DOHH2 (cell line): ENCODE measurements around the gene RCAN2.

Source experiments
- H3F3A ChIP-seq: fragments of 200-600 bp; sonication (generic), shearing (Covaris generic); 2 replicates; pipeline ENCODE4 v1.6.0; 2016; ENCODE audit warnings: antibody characterized with exemption, mild to moderate bottlenecking; ENCODE audit not compliant: control insufficient read depth, insufficient read depth
- H3K27ac ChIP-seq: fragments of 200-600 bp; sonication (generic); 2 replicates; pipeline ENCODE4 v1.5.1; 2014; ENCODE audit warnings: low read depth, mild to moderate bottlenecking, low read length, moderate library complexity
- H3K27me3 ChIP-seq: fragments of 200-600 bp; sonication (generic); 2 replicates; pipeline ENCODE4 v1.6.1; 2014; ENCODE audit warnings: mild to moderate bottlenecking, low read length, mixed read lengths; ENCODE audit not compliant: control insufficient read depth
- H3K36me3 ChIP-seq: fragments of 200-600 bp; sonication (generic); 2 replicates; pipeline ENCODE4 v1.6.1; 2014; ENCODE audit warnings: mild to moderate bottlenecking, low read length, moderate library complexity, mixed read lengths; ENCODE audit not compliant: control insufficient read depth
- H3K4me1 ChIP-seq: fragments of 200-600 bp; sonication (generic); 2 replicates; pipeline ENCODE4 v1.6.1; 2014; ENCODE audit warnings: mild to moderate bottlenecking, low read length, mixed read lengths; ENCODE audit not compliant: control insufficient read depth
- H3K4me2 ChIP-seq: fragments of 200-600 bp; sonication (generic); 2 replicates; pipeline ENCODE4 v1.6.0; 2014; ENCODE audit warnings: mild to moderate bottlenecking, low read length, moderate library complexity
- H3K4me3 ChIP-seq: fragments of 200-600 bp; sonication (generic); 2 replicates; pipeline ENCODE4 v1.5.1; 2014; ENCODE audit warnings: mild to moderate bottlenecking, low read length, mixed read lengths
- H3K79me2 ChIP-seq: fragments of 200-600 bp; sonication (generic); 2 replicates; pipeline ENCODE4 v1.6.1; 2014; ENCODE audit warnings: mild to moderate bottlenecking, low read length, mixed read lengths; ENCODE audit not compliant: control insufficient read depth
- H3K9me2 ChIP-seq: fragments of 200-600 bp; sonication (generic); replicated peaks from 2 replicates; pipeline ENCODE4 v1.6.1; 2014; ENCODE audit warnings: mild to moderate bottlenecking, low read length, mixed read lengths; ENCODE audit not compliant: control insufficient read depth
- H3K9me3 ChIP-seq: fragments of 200-600 bp; sonication (generic); 2 replicates; pipeline ENCODE4 v1.6.1; 2014; ENCODE audit warnings: antibody characterized with exemption, low read length, mixed read lengths; ENCODE audit not compliant: control insufficient read depth, insufficient read depth
- H4K20me1 ChIP-seq: fragments of 200-600 bp; sonication (generic); 2 replicates; pipeline ENCODE4 v1.6.0; 2014; ENCODE audit warnings: low read depth, mild to moderate bottlenecking, antibody characterized with exemption, low read length, moderate library complexity; ENCODE audit not compliant: control insufficient read depth, insufficient read depth
- CTCF ChIP-seq: fragments of 200-600 bp; sonication (generic); IDR thresholded peaks from one replicate; pipeline ENCODE4 v1.5.1; 2014; ENCODE audit warnings: antibody characterized with exemption, mild to moderate bottlenecking, low read depth, low read length; ENCODE audit not compliant: poor library complexity, severe bottlenecking
- EZH2phosphoT487 ChIP-seq: fragments of 200-600 bp; sonication (generic); IDR thresholded peaks from 2 replicates; pipeline ENCODE4 v1.6.1; 2017; ENCODE audit warnings: borderline replicate concordance, mild to moderate bottlenecking, antibody characterized with exemption, low read length, moderate library complexity, mixed read lengths

The RCAN2 gene

GRCh38 chr6:46395530-46395929 lies 95.7 kb downstream of the RCAN2 start:
- Histone ChIP-seq H4K20me1 (no peaks in the 10 kb centered on the region), H3K9me2 (no peaks in the 10 kb centered on the region), H3F3A (no peaks in the 10 kb centered on the region), H3K27me3 (no peaks in the 10 kb centered on the region), H3K4me1 (no peaks in the 10 kb centered on the region), H3K27ac (no peak overlapping the region), H3K9me3 (no peaks in the 10 kb centered on the region), H3K4me2 (no peak overlapping the region), H3K79me2 (no peaks in the 10 kb centered on the region), H3K4me3 (no peak overlapping the region), H3K36me3 (no peaks in the 10 kb centered on the region)
- no peak for TF ChIP-seq CTCF
- no peak for TF ChIP-seq EZH2phosphoT487

- no peaks in the 10 kb centered on the region for H3K4me1 ChIP-seq
- no peaks in the 10 kb centered on the region for H3K9me3 ChIP-seq
- no peak for TF ChIP-seq EZH2phosphoT487
- no peak for TF ChIP-seq CTCF
- no peak overlapping the region for H3K27ac ChIP-seq
- H3K27me3 ChIP-seq, result no peaks in the 10 kb centered on the region
- H3K4me3 ChIP-seq, result no peak overlapping the region
- H3K79me2 ChIP-seq, result no peaks in the 10 kb centered on the region
- H3K4me2 ChIP-seq, result no peak overlapping the region
- H3K9me2 ChIP-seq, result no peaks in the 10 kb centered on the region
- H3K36me3 ChIP-seq, result no peaks in the 10 kb centered on the region
- H3F3A ChIP-seq, result no peaks in the 10 kb centered on the region
- no peaks in the 10 kb centered on the region for H4K20me1 ChIP-seq
These were observed 97.3 kb downstream of the RCAN2 start for GRCh38 chr6:46393940-46394337.

GRCh38 chr6:46393161-46393939 lies 97.9 kb downstream of the RCAN2 start:
- no peak for TF ChIP-seq EZH2phosphoT487
- TF ChIP-seq CTCF, result no peak

More at GRCh38 chr6:46393161-46393939, 97.9 kb downstream of the RCAN2 start:
- no peaks in the 10 kb centered on the region for H3K27me3 ChIP-seq
- H3F3A ChIP-seq, result no peaks in the 10 kb centered on the region
- no peaks in the 10 kb centered on the region for H3K79me2 ChIP-seq
- no peaks in the 10 kb centered on the region for H3K9me2 ChIP-seq
- H3K4me2 ChIP-seq, result no peak overlapping the region
- no peak overlapping the region for H3K27ac ChIP-seq
- H3K4me3 ChIP-seq, result no peak overlapping the region
- no peaks in the 10 kb centered on the region for H3K9me3 ChIP-seq
- H3K36me3 ChIP-seq, result no peaks in the 10 kb centered on the region
- H4K20me1 ChIP-seq, result no peaks in the 10 kb centered on the region
- H3K4me1 ChIP-seq, result no peaks in the 10 kb centered on the region
